ENCODE data around the gene ADAM15. TPM values are rescaled to one million over a fixed set of nuclear protein-coding genes. Genes with fewer than 3 reads are reported as not detected.

ADAM15 gene
- total RNA-seq, 1 experiment from 2014 or later, result 38.4 TPM

DNA sequence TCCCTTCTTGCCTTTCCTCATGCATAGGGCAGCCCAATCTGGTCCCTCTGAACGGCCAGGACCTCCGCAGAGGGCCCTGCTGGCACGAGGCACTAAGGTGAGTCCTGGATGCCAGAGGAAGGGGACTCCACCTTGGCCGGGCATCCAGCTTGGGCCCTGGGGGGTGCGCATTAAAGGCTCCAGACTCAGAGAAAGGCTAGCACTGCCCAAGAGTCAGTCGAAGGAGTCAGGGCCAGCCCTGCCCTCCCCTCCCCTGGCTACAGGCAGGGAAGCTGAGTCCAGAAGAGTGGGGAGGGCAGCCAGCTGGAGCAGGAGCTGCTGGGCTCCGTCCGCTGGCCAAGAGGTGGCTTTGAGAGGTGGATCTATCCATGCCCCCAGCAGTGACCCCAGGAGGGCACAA, 9.6 kb downstream of the ADAM15 start (continued):
- TF ChIP-seq, protein P1, sequence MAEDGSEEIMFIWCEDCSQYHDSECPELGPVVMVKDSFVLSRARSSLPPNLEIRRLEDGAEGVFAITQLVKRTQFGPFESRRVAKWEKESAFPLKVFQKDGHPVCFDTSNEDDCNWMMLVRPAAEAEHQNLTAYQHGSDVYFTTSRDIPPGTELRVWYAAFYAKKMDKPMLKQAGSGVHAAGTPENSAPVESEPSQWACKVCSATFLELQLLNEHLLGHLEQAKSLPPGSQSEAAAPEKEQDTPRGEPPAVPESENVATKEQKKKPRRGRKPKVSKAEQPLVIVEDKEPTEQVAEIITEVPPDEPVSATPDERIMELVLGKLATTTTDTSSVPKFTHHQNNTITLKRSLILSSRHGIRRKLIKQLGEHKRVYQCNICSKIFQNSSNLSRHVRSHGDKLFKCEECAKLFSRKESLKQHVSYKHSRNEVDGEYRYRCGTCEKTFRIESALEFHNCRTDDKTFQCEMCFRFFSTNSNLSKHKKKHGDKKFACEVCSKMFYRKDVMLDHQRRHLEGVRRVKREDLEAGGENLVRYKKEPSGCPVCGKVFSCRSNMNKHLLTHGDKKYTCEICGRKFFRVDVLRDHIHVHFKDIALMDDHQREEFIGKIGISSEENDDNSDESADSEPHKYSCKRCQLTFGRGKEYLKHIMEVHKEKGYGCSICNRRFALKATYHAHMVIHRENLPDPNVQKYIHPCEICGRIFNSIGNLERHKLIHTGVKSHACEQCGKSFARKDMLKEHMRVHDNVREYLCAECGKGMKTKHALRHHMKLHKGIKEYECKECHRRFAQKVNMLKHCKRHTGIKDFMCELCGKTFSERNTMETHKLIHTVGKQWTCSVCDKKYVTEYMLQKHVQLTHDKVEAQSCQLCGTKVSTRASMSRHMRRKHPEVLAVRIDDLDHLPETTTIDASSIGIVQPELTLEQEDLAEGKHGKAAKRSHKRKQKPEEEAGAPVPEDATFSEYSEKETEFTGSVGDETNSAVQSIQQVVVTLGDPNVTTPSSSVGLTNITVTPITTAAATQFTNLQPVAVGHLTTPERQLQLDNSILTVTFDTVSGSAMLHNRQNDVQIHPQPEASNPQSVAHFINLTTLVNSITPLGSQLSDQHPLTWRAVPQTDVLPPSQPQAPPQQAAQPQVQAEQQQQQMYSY (CRISPR knock-in tag; IDR thresholded peaks at IDR 0.05), result no peak

DNA sequence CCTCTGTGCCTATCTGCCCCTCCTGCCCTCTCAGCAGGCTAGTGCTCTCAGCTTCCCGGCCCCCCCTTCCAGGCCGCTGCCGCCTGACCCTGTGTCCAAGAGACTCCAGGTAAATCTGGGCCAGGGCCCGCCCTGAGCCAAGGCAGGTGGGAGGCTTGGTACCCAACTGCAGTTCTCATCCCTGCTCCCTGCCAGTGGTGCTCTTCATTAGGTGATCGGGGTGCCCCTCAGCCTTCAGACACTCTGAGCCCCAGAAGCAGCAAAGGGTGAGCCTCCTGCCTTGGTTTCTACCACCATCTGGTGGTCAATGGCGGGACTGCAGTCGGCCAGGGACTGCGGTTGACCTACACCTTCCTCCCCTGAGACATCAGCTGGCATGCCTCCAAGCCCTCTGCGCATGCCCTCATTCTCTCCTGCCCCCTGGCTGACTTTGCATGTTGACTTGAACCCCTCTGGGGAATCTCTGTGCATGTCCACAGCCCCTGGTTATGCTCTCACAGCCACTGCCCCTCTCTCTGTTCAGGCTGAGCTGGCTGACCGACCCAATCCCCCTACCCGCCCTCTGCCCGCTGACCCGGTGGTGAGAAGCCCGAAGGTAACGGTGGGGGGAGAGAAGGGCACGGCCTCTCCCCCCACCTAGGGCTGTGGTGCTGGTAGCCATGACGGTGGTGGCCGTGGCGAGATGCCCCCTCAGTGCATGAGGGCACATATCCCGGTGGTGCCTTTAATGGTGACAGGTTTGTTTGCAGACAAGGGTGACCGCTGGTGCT, 10.4 kb downstream of the ADAM15 start:
- H3K27me3 Mint-ChIP-seq (ENCODE audit: low read depth), result no peaks in the 10 kb centered on the region
- peak; percentile 99 for DNase-seq (ENCODE audit: low spot score)
- H3K9me3 Mint-ChIP-seq, result no peaks in the 10 kb centered on the region
- H3K4me1 Mint-ChIP-seq, result peaks cover 17% of the 10 kb centered on the region
- ChIA-PET CTCF (interaction anchor here (0.6 to 8.3 kb wide), 57 partner anchors 10 to 515 kb away, joined by 3 to 176 read pairs (median 7); partner anchors contain the start of genes ADAM15, CHRNB2, CKS1B and DCST1), POLR2A (interaction anchor here (0.5 to 3.5 kb wide), 7 partner anchors 17 to 125 kb away, joined by 3 to 10 read pairs (median 6); partner anchors contain the start of genes EFNA3 and PMVK)
- no peak overlapping the region for H3K27ac Mint-ChIP-seq
- no peak for TF ChIP-seq NR1H2 (CRISPR knock-in tag; IDR thresholded peaks at IDR 0.05)
- TF ChIP-seq FOXP1 (CRISPR knock-in tag; IDR thresholded peaks at IDR 0.05; ENCODE audit: borderline replicate concordance), result no peak
- no peak for TF ChIP-seq FOXJ3 (CRISPR knock-in tag; IDR thresholded peaks at IDR 0.05; ENCODE audit: borderline replicate concordance)
- no peak for TF ChIP-seq JAZF1 (CRISPR knock-in tag; IDR thresholded peaks at IDR 0.05)
- TF ChIP-seq PRRX2 (CRISPR knock-in tag; IDR thresholded peaks at IDR 0.05), result no peak
- TF ChIP-seq, protein P2, sequence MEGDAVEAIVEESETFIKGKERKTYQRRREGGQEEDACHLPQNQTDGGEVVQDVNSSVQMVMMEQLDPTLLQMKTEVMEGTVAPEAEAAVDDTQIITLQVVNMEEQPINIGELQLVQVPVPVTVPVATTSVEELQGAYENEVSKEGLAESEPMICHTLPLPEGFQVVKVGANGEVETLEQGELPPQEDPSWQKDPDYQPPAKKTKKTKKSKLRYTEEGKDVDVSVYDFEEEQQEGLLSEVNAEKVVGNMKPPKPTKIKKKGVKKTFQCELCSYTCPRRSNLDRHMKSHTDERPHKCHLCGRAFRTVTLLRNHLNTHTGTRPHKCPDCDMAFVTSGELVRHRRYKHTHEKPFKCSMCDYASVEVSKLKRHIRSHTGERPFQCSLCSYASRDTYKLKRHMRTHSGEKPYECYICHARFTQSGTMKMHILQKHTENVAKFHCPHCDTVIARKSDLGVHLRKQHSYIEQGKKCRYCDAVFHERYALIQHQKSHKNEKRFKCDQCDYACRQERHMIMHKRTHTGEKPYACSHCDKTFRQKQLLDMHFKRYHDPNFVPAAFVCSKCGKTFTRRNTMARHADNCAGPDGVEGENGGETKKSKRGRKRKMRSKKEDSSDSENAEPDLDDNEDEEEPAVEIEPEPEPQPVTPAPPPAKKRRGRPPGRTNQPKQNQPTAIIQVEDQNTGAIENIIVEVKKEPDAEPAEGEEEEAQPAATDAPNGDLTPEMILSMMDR (IDR thresholded peaks at IDR 0.05), result peak; percentile 97
- TF ChIP-seq FOXK1 (CRISPR knock-in tag; IDR thresholded peaks at IDR 0.05), result no peak
- TF ChIP-seq IRF2 (CRISPR knock-in tag; IDR thresholded peaks at IDR 0.05; ENCODE audit: borderline replicate concordance, low read depth), result no peak
- TF ChIP-seq ZNF219 (CRISPR knock-in tag; IDR thresholded peaks at IDR 0.05; ENCODE audit: borderline replicate concordance), result no peak
- peaks cover 6% of the 10 kb centered on the region for H3K36me3 Mint-ChIP-seq
- peak; percentile 54 for ATAC-seq
- H3K4me3 Mint-ChIP-seq, result peak overlapping the region; percentile 91

DNA sequence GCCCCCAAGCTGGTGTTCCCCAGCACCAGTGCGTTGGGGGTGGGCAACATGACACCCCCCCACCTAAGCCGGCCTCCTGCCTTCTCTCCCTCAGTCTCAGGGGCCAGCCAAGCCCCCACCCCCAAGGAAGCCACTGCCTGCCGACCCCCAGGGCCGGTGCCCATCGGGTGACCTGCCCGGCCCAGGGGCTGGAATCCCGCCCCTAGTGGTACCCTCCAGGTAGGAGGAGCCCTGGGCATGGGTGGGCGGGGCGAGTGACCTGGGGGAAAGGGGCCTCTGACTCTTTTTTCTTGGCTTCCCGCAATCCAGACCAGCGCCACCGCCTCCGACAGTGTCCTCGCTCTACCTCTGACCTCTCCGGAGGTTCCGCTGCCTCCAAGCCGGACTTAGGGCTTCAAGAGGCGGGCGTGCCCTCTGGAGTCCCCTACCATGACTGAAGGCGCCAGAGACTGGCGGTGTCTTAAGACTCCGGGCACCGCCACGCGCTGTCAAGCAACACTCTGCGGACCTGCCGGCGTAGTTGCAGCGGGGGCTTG, 11.1 kb downstream of the ADAM15 start:
- Mint-ChIP-seq H3K27ac (no peak overlapping the region), H3K36me3 (peaks cover 13% of the 10 kb centered on the region), H3K4me1 (peaks cover 17% of the 10 kb centered on the region), H3K4me3 (peak overlapping the region; percentile 91), H3K9me3 (no peaks in the 10 kb centered on the region), H3K27me3 (ENCODE audit: low read depth) (no peaks in the 10 kb centered on the region)
- ATAC-seq (peak; percentile 53), DNase-seq (ENCODE audit: low spot score) (peak; percentile 85)
- no peak for TF ChIP-seq RORB (CRISPR knock-in tag; IDR thresholded peaks at IDR 0.05)
- no peak for TF ChIP-seq ETV6 (CRISPR knock-in tag; IDR thresholded peaks at IDR 0.05)
- TF ChIP-seq, protein P3, sequence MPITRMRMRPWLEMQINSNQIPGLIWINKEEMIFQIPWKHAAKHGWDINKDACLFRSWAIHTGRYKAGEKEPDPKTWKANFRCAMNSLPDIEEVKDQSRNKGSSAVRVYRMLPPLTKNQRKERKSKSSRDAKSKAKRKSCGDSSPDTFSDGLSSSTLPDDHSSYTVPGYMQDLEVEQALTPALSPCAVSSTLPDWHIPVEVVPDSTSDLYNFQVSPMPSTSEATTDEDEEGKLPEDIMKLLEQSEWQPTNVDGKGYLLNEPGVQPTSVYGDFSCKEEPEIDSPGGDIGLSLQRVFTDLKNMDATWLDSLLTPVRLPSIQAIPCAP (CRISPR knock-in tag; IDR thresholded peaks at IDR 0.05), result no peak
- TF ChIP-seq FOXP1 (CRISPR knock-in tag; IDR thresholded peaks at IDR 0.05; ENCODE audit: borderline replicate concordance), result no peak
- no peak for TF ChIP-seq GRHL2 (CRISPR knock-in tag; IDR thresholded peaks at IDR 0.05; ENCODE audit: insufficient replicate concordance, severe bottlenecking)
- TF ChIP-seq ZNF423 (CRISPR knock-in tag; IDR thresholded peaks at IDR 0.05), result no peak
- TF ChIP-seq, protein P4, sequence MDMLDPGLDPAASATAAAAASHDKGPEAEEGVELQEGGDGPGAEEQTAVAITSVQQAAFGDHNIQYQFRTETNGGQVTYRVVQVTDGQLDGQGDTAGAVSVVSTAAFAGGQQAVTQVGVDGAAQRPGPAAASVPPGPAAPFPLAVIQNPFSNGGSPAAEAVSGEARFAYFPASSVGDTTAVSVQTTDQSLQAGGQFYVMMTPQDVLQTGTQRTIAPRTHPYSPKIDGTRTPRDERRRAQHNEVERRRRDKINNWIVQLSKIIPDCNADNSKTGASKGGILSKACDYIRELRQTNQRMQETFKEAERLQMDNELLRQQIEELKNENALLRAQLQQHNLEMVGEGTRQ (CRISPR knock-in tag; IDR thresholded peaks at IDR 0.05), result no peak
- no peak for TF ChIP-seq NFATC4 (CRISPR knock-in tag; IDR thresholded peaks at IDR 0.05)
- TF ChIP-seq MXD4 (CRISPR knock-in tag; IDR thresholded peaks at IDR 0.05; ENCODE audit: borderline replicate concordance), result no peak
- TF ChIP-seq TCF7 (CRISPR knock-in tag; IDR thresholded peaks at IDR 0.05; ENCODE audit: low read depth), result no peak
- POLR2A ChIA-PET, result interaction anchor here (1.0 to 3.5 kb wide), 6 partner anchors 16 to 90 kb away, joined by 3 to 10 read pairs (median 6); partner anchors contain the start of gene EFNA3
- CTCF ChIA-PET, result interaction anchor here (0.6 to 8.3 kb wide), 55 partner anchors 9 to 516 kb away, joined by 3 to 176 read pairs (median 8); partner anchors contain the start of genes ADAM15, CHRNB2, CKS1B and DCST1

Data from WTC11 (cell line).